Stimulated activated CD4-positive, alpha-beta T cell treated with anti-CD3 and anti-CD28 coated beads, Interleukin-12 subunit alpha, Interleukin-12 subunit beta, amount 100 ng/mL, for 48 hours (primary cell): ENCODE results near the gene TMEM183A.
"Not testable (repeated sequence)": the region's sequence is repeated elsewhere in the genome, so short reads cannot be mapped to it uniquely, and the experiment has no call there.

Experiments used
- DNase-seq, 3 donors: peaks; one replicate each; pipeline ENCODE4 v3.0.0-alpha.2; 2020; ENCODE audit warnings: low read depth in 2 of 3, low spot score in 1 of 3

TMEM183A gene

DNA sequence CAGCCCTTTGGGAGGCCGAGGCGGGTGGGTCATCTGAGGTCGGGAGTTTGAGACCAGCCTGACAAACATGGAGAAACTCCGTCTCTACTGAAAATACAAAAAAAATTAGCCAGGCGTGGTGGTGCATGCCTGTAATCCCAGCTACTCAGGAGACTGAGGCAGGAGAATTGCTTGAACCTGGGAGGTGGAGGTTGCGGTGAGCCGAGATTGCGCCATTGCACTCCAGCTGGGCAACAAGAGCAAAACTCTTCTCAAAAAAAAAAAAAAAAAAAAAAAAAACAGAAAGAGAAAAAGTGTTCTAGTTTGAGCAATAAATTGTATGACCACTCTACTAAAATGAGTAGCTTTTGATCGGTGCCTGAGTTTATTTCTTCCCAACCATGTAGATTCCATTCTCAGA, 21.1 kb upstream of the TMEM183A start:
- not testable (repeated sequence) for DNase-seq

DNA sequence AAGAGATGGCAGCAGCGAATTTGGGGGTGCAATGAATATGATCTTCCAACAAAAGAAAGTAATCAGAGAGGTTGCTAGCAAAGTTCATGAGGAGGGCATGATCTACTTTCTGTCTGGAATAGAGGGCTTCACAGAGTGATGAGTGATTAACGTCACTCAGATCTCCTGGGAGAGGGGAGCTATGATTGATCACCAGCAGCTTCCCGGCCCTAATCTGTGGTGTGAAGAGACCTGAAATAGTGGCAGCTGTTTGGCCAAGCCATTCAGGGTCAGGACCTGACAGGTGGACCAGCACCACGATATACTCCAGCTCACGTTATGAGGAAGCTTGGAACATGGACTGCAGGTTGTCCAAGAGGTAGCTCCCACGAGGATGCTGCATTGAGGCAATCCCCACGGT, 19.9 kb upstream of the TMEM183A start:
- DNase-seq, result no peak

GRCh38 chr1:202987922-202988583, 19.1 kb upstream of the TMEM183A start:
- no peak for DNase-seq

DNA sequence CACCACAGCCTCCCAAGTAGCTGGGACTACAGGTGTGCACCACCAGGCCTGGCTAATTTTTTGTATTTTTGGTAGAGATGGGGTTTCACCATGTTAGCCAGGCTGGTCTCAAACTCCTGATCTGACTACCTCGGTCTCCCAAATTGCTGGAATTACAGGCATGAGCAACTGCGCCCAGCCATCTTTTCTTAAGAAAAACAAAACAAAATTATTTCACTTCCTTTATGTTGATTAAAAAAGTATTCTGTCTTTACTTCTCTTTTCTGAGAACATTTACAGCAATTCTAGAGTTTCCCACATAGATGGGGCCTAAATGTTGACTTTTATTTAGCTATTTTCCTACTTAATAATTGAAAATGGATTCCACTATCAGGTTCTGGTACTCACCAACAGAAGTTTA, 17.3 kb upstream of the TMEM183A start:
- DNase-seq, result no peak

- DNase-seq, result no peak
Measured at GRCh38 chr1:202991112-202991511, 16.1 kb upstream of the TMEM183A start.

GRCh38 chr1:202994756-202995155, 12.4 kb upstream of the TMEM183A start:
- DNase-seq, result no peak

DNA sequence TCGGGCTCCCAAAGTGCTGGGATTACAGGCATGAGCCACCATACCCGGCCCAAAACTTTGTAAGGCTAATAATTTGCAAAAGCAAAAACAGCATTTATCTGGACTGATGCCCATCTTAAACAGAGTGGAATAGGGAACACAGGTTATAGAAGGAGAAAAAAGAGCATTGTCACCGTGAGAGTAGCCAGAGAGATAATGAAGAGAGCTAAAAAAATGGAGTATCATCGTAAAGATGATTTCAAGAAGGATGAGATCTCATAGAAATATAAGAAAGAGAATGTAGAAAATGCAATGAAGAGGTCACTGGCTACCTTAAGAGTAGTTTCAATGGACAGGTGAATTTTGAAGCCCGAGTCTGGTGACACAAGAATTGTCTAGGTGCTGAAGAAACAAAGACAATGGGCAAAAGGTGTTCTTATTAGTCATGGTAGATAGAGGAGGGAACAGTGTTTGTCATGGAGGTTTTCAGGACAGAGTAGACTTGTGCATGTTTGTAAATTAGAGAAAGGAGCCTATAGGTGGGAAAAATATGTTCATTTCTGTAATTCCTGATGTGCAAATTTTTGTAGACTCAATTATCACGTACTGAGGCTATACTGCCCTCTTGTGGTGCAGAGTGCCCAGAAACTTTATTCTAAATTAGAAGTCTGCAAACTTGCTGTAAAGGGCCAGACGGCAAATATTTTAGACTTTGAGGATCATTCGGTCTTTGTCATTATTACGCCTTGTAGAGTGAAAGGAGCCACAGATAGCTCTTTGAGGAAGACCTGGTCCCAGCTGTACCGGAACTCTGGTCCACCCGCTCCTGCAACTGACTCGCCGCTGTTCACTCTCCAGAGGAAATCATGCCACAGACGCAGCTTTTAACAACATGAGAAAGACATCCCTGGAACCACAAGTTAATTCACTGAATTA, 8.1 kb upstream of the TMEM183A start:
- DNase-seq, result peak; percentile 23 to 78 (median 46)

DNA sequence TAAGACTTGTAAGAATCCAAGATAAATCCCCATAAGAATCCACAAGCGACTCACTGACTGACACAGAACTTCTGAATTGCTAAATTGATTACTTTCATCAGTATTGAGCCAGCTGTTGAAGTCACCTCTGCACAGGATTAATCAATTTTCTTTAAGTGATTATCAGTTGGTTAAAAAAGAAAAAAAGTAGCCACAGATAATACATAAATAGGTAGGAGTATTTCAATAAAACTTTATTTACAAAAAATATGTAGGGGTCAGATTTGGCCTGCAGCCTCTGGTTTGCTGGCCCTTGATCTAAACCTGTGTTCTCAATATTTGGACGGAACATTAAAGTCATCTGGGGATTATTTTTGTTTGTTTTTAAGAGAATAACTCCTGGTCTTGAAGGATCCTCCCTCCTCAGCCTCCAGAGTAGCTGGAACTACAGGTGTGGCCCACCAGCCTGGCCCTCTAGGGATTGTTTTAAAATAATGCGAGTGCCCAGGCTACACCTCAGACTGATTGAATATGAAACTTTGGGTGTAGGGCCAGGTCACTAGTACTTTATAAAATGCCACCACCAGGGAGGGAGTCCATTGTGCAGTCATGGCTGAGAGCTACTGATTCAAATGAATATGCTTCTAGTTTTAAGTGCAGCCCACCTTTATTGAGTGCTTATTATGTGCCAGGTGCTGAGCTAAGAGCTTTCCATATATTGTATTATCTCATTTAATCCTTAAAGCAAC, 6.8 kb upstream of the TMEM183A start:
- no peak for DNase-seq

GRCh38 chr1:203001986-203002385, 5.2 kb upstream of the TMEM183A start:
- DNase-seq, result no peak

DNA sequence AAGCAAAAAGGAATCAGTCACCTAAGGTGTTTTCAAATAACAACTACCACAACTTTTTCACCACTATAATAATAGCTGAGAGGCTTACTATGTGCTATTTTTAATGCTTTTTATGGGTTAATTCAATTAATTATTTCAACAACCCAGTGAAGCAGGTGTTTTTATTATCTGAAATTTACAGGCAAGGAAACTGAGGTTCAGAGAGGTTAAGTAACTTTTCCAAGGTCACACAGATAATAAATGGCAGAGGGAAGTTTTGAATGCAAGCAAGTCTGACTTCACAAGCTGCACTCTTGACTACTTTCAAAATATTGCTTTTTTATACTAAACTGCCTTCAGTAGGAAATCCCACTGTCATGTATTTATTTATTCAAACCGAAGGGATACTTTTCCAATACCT, 4.2 kb upstream of the TMEM183A start:
- DNase-seq, result no peak

DNA sequence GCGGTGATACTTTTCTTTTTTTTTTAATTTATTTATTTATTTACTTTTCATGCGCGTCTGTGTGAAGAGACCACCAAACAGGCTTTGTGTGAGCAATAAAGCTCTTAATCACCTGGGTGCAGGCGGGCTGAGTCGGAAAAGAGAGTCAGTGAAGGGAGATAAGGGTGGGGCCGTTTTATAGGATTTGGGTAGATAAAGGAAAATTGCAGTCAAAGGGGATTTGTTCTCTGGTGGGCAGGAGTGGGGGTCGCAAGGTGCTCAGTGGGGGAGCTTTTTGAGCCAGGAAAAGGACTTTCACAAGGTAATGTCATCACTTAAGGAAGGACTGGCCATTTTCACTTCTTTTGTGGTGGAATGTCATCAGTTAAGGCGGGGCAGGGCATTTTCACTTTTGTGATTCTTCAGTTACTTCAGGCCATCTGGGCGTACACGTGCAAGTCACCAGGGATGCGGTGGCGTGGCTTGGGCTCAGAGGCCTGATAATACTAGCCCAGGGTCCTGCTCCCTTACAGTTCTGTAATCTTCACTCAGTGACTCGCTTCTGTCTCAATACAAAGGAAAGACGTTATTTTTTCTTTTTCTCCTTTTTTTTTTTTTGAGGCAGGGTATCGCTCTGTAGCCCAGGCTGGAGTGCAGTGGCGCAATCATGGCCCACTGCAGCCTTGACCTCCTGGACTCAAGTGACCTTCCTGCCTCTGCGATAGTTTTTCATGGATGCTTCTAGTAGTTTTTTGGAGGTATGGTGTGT, 1.6 kb upstream of the TMEM183A start:
- not testable (repeated sequence) for DNase-seq

- DNase-seq, result no peak
Measured at GRCh38 chr1:203009185-203009584, 2.0 kb downstream of the TMEM183A start.

DNA sequence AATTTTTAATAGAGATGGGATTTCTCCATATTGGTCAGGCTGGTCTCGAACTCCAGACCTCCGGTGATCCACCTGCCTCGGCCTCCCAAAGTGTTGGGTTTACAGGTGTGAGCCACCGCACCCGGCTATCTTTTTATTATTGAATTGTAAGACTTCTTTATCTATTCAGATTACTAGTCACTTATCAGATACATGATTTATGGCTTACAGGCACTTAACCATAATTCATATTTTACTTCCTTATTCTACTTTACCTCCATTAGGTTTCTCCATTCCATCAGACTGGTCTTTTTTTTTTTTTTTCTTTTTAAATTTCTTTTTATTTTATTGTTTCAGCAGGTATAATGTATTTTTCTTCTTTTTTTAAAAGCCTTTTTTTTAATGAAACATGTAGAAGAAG, 4.4 kb downstream of the TMEM183A start:
- no peak for DNase-seq

- no peak for DNase-seq
Measured at GRCh38 chr1:203017061-203017460, 9.9 kb downstream of the TMEM183A start.

DNA sequence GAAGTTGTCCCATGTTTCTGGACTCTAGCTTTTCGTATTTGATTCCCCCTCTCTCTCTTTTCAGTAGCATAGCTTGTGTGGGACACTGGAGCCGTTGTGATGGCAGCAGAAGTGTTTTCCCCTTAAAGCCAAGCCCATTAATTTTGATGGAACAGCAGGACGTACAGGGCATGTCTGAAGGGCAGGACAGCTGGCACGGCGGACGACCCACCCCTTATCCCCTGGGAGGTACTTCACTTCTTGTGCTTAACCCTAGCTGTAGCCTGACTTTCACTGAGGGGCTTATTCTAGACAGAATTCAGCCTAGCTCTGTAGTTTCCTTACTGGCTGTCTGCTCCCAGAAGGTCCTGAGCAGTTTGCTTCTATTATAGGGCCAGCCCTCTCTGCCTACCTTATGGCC, 10.5 kb downstream of the TMEM183A start:
- DNase-seq, result no peak

DNA sequence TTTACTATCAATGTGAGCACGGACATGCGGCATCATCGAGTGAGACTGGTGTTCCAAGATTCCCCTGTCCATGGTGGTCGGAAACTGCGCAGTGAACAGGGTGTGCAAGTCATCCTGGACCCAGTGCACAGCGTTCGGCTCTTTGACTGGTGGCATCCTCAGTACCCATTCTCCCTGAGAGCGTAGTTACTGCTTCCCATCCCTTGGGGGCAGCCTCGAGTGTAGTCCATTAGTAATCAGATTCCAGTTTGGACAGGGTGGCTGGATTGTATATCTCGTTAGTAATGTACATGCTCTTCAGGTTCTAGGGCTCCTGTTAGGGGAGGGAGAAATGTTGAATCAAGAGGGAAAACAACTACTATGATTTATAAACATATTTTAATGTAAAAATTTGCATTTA, 15.7 kb downstream of the TMEM183A start:
- not testable (repeated sequence) for DNase-seq

GRCh38 chr1:203025686-203026030, 18.5 kb downstream of the TMEM183A start:
- no peak for DNase-seq

DNA sequence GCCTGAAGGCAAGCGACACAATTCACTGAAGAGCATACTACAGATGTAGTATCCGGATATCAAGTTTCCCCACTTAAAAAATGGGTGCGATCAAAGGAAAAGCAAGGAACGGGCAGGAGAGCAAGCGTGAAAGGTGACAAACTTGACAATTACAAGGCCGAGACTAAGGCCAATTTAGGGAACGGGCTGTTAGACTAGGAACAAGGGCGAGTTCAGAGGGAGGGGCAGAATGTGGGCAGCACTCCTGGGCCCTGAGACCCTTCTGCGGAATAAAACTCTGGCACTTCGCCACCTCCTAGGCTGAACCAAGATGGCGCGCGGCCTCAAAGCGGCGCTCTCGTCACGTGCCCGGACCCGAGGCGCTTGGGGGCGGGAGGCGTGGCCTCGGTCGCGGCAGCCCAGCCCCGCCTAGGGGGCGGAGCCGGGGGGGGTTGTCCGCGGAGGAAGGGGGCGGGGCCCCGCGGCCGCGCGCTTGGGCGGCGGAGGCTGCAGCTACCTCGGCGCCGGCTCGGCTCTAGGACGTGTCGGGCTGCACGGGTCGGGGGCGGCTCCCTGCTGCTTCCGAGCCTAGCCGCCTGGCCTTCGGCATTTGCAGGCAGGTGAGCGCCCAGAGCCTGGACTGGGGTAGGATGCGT, 19.0 kb downstream of the TMEM183A start, which contains the start of gene PPFIA4:
TSS of gene PPFIA4 (plus strand) at position 461 of the 635 bp plus-strand sequence. CDS start 12,518 bp downstream, outside the sequence.
- peak; percentile 81 to 83 (median 82) for DNase-seq

DNA sequence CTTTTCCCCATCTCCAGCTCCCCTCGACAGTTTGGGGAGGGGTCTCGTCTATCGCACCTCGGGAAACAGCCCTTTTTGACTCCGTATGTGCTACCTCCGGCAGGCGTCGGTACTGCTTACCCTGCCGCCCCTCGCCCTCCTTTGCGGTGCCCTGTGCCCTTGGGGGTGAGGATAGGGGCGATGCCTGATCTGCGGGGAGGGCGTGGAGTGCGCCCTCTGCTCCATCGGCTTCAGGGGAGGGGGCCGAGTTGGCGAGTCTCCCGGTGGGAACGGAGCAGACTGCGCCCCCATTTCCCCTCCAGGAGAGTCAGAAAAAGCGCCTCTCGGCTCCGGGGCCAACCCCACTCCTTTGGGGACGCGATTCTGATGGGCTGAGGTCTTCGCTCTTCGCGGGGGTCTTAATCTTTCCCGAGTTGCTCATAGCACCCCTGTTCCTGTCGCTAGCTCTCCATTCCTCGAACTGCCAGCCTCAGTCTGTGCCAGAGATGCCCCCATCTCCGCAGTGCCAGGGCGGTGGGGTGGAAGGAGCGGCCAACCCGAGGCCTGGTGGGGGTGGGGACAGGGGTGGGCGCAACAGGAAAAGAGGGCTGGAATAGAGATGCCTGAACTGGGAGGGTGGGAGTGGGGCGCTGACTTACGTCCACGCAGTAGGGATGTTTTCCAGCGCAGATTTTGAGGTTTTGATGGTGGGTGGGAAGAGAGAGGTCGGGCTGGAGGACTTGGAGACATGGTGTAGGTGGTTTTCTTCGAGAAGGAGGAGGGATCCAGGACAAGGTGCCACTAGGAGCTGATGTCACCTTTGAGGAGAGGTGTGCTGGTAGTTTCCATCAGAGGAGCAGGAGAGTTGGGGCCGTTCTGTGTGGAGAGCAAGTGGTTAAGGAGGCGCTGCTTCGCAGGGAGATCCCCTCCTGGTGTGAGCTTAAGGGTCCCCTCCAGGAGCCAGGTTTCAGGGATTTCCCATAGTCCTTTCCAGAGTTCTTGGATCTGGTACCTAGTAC, 19.8 kb downstream of the TMEM183A start:
- no peak for DNase-seq
